Glomerular visceral epithelial cell (primary cell): ENCODE data around the gene NBAS.
A peak's percentile ranks its signal among the peaks of the same experiment; 100 is the strongest.

Source experiments
- DNase-seq: peaks from one replicate; pipeline ENCODE4 v3.0.0-alpha.2; 2016; ENCODE audit errors: extremely low spot score

Gene NBAS

GRCh38 chr2:15591373-15591691 lies 30.2 kb upstream of the NBAS start:
- DNase-seq, result no peak

GRCh38 chr2:15588329-15588919 lies 27.3 kb upstream of the NBAS start:
- DNase-seq, result peak; percentile 42

GRCh38 chr2:15584767-15585469 lies 23.8 kb upstream of the NBAS start:
- DNase-seq, result no peak

- no peak for DNase-seq
Measured at GRCh38 chr2:15584316-15584715, 23.2 kb upstream of the NBAS start.

GRCh38 chr2:15583826-15584225 lies 22.7 kb upstream of the NBAS start:
- no peak for DNase-seq

GRCh38 chr2:15582710-15583357 lies 21.7 kb upstream of the NBAS start:
- DNase-seq, result no peak

- no peak for DNase-seq
Measured at GRCh38 chr2:15580451-15580850, 19.3 kb upstream of the NBAS start.

GRCh38 chr2:15579641-15580040 lies 18.5 kb upstream of the NBAS start:
- DNase-seq, result no peak

GRCh38 chr2:15577071-15577735 lies 16.1 kb upstream of the NBAS start:
- DNase-seq, result peak; percentile 74

- DNase-seq, result no peak
Measured at GRCh38 chr2:15571729-15572128, 10.6 kb upstream of the NBAS start.

GRCh38 chr2:15570104-15570503 lies 9.0 kb upstream of the NBAS start:
- no peak for DNase-seq

GRCh38 chr2:15568874-15569273 lies 7.7 kb upstream of the NBAS start:
- DNase-seq, result no peak

- no peak for DNase-seq
Measured at GRCh38 chr2:15566912-15567311, 5.8 kb upstream of the NBAS start.

- no peak for DNase-seq
Measured at GRCh38 chr2:15565994-15566671, 5.0 kb upstream of the NBAS start.

- no peak for DNase-seq
Measured at GRCh38 chr2:15565392-15565791, 4.3 kb upstream of the NBAS start.

GRCh38 chr2:15563227-15564100 lies 2.3 kb upstream of the NBAS start:
- DNase-seq, result no peak

- no peak for DNase-seq
Measured at GRCh38 chr2:15562354-15563031, 1.4 kb upstream of the NBAS start.

- DNase-seq, result peak; percentile 8
Measured at GRCh38 chr2:15561574-15562344, 625 bp upstream of the NBAS start.

- DNase-seq, result peak; percentile 24
Measured at GRCh38 chr2:15560140-15560987, 770 bp downstream of the NBAS start.
